HepG2 (cell line): ENCODE measurements around the gene LMTK2. TPM values are rescaled to one million over a fixed set of nuclear protein-coding genes. Genes with fewer than 3 reads are reported as not detected.

Source experiments
- AHR ChIP-seq: IDR thresholded peaks from 2 replicates; pipeline ENCODE4 v1.6.1; 2018; ENCODE audit warnings: missing genetic modification reagents, missing compliant biosample characterization
- EP300 ChIP-seq, 3 experiments: sonication (generic) in 1 of 3; formaldehyde crosslinking in 1 of 3; IDR thresholded peaks; 2 replicates each; pipeline versions ENCODE4 v1.5.1 to v1.6.1; 2011 to 2020; ENCODE audit warnings: low read depth in 2 of 3, low read length in 2 of 3, borderline replicate concordance in 1 of 3, improper control_type of control experiment in 1 of 3, mild to moderate bottlenecking in 1 of 3, missing genetic modification reagents in 1 of 3, moderate library complexity in 1 of 3
- HMG20A ChIP-seq: IDR thresholded peaks from 2 replicates; pipeline ENCODE4 v1.6.1; 2016; ENCODE audit warnings: borderline replicate concordance
- IKZF4 ChIP-seq: sonication (generic); formaldehyde crosslinking; IDR thresholded peaks from 2 replicates; pipeline ENCODE4 v1.5.1; 2020; ENCODE audit warnings: borderline replicate concordance, mild to moderate bottlenecking, low read depth, missing genetic modification reagents; ENCODE audit errors: not compliant biosample characterization
- MNT ChIP-seq: fragments of 450-650 bp; IDR thresholded peaks from 2 replicates; pipeline ENCODE4 v1.6.1; 2016
- NBN ChIP-seq: fragments of 450-650 bp; conservative IDR thresholded peaks from 2 replicates; pipeline ENCODE4 v1.6.1; 2017
- SNAPC5 ChIP-seq: sonication (generic); formaldehyde crosslinking; IDR thresholded peaks from 2 replicates; pipeline ENCODE4 v1.8.1; 2023; ENCODE audit warnings: mild to moderate bottlenecking, missing genetic modification reagents, borderline replicate concordance
- ZBTB26 ChIP-seq: IDR thresholded peaks from 2 replicates; pipeline ENCODE4 v1.6.1; 2016; ENCODE audit warnings: missing compliant biosample characterization, missing genetic modification reagents, borderline replicate concordance
- ZNF616 ChIP-seq: sonication (generic); formaldehyde crosslinking; IDR thresholded peaks from 2 replicates; pipeline ENCODE4 v1.5.0; 2020; ENCODE audit warnings: low read depth, mild to moderate bottlenecking, missing genetic modification reagents
- ZNF737 ChIP-seq: sonication (generic); formaldehyde crosslinking; IDR thresholded peaks from 2 replicates; pipeline ENCODE4 v1.5.0; 2020; ENCODE audit warnings: missing genetic modification reagents, mild to moderate bottlenecking, borderline replicate concordance
- ZNF883 ChIP-seq: sonication (generic); formaldehyde crosslinking; IDR thresholded peaks from 2 replicates; pipeline ENCODE4 v1.5.1; 2020; ENCODE audit warnings: mild to moderate bottlenecking, missing genetic modification reagents; ENCODE audit errors: not compliant biosample characterization
- polyA plus RNA-seq, 8 experiments: library from polyadenylated mRNA; depleted of rRNA in 3 of 8; stranded (reverse) in 7 of 8; unstranded in 1 of 8; fragments of >200 nt; fragmentation: Illumina TruSeq in 4 of 8; extraction: Trizol in 4 of 8; gene quantifications; 2 replicates each; pipeline versions ENCODE4 v1.2.1 to v1.2.3, GENCODE V29; 2011 to 2016; ENCODE audit warnings: low read depth in 4 of 8, missing spikeins in 1 of 8, mixed read lengths in 1 of 8; ENCODE audit not compliant: insufficient read depth in 1 of 8
- total RNA-seq, 5 experiments: library from RNA; depleted of rRNA; stranded (reverse); fragments of >200 nt; fragmentation: Illumina TruSeq; extraction: Trizol; gene quantifications; 2 replicates each; pipeline ENCODE4 v1.2.3, GENCODE V29; 2016; ENCODE audit warnings: low read depth in 1 of 5

Gene LMTK2
- total and polyA plus RNA-seq, 2 of the 13 experiments (the other 11 are each of a cell fraction or from before 2014, with no cell fraction given), result 9.5 to 11.7 TPM

GRCh38 chr7:98110249-98111022 lies 3.8 kb downstream of the LMTK2 start (continued):
- TF ChIP-seq ZBTB26 (CRISPR knock-in tag), result no peak
- no peak for TF ChIP-seq ZNF883 (CRISPR knock-in tag)
- TF ChIP-seq EP300 (IDR thresholded peaks at IDR 0.05; ENCODE audit: low read depth in 2 of 2, low read length in 2 of 2), result peak in 1 of 2 experiments; percentile 43; a peak in 1 of 4 replicates
- TF ChIP-seq EP300 (CRISPR knock-in tag; IDR thresholded peaks at IDR 0.05; ENCODE audit: borderline replicate concordance), result no peak
- peak; percentile 30; the same call in 1 of the 2 replicates for TF ChIP-seq HMG20A (CRISPR knock-in tag)
- no peak for TF ChIP-seq NBN
- no peak for TF ChIP-seq ZNF616 (CRISPR knock-in tag)
- TF ChIP-seq AHR (CRISPR knock-in tag), result no peak
- no peak for TF ChIP-seq SNAPC5 (CRISPR knock-in tag)
- no peak for TF ChIP-seq MNT
- no peak for TF ChIP-seq IKZF4 (CRISPR knock-in tag)
- no peak for TF ChIP-seq ZNF737 (CRISPR knock-in tag)
